Measurements from ENCODE around the gene FOXL3.
A peak's percentile ranks its signal among the peaks of the same experiment; 100 is the strongest.

FOXL3 gene

GRCh38 chr7:266851-267840 lies 22.8 kb upstream of the FOXL3 start:
- DNase-seq = no peak

- DNase-seq = no peak
Observed at GRCh38 chr7:268991-269390, 21.0 kb upstream of the FOXL3 start.

GRCh38 chr7:269721-270120 lies 20.2 kb upstream of the FOXL3 start:
- DNase-seq = no peak

- DNase-seq = no peak
Observed at GRCh38 chr7:270351-270983, 19.5 kb upstream of the FOXL3 start.

DNA sequence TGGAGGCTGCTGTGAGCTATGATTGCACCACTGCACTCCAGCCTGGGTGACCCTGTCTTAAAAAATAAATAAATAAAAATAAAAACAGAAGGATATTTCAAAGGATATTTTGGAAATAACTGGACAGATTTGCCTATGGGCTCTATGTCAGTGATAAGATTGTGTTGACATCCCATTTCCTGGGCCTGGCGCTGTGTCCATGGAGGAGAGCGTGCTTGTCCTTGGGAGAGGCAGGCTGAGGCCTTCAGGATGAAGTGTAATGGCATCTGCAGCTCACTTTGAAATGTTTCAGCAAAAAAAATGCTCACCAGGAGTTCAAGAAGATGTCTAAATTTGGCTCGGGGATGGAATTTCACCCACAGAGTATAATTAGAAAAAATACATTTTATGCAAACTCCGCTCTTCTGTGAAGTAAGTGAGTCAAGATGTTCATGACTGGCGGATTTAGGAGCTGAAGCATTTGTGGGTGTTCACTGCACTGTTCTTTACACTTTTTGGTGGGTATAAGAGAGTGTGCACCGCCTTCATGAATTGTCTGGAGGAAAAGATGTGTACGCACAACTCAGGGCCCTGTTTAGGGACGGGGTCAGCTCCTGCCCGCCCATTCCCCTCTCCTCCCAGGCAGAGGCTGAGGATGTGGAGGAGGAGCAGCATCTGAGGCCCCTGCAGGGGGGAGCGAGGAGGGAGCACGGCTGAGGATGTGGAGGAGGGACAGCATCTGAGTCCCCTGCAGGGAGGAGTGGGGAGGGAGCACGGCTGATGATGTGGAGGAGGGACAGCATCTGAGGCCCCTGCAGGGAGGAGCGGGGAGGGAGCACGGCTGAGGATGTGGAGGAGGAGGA lies 18.5 kb upstream of the FOXL3 start:
- DNase-seq = peak; percentile 63

DNA sequence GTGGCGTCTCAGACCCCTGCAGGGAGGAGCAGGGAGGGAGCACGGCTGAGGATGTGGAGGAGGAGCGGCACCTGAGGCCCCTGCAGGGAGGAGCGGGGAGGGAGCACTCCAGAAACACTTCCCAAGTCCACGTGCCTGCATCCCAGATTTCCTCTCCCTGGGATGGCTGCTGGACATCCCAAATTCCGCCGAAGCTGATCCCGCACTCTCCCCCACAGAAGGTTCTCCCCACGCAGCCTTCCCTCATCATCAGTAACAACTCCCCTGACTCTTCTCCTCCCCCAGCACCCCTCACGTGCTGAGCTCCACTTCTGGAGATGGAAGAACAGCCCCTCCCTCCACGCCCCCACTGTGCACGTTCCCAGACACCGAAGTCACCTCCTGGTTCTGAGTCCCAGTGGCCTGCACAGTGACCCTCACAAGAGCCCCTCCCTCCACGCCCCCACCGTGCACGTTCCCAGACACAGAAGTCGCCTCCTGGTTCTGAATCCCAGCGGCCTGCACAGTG lies 17.8 kb upstream of the FOXL3 start:
- DNase-seq = no peak

- DNase-seq = no peak
Observed at GRCh38 chr7:272631-273030, 17.3 kb upstream of the FOXL3 start.

DNA sequence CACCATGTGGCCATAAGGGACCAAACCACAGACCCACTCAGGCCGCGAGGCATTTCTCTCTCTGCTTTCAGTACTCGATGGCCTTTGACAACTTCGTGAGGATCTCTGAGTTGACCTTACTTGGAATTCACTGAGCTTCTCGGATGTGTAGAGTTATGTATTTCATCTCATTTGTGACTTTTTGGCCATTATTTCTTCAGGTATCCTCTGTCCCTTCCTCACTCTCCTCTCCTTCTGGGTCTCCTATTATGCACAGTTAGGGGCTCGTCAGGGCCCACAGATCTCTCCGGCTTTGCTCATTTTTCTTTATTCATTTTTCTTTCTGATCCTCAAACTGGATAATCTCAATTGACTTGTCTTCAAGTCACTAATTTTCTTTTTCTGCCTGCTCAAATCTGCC lies 16.6 kb upstream of the FOXL3 start:
- no peak for DNase-seq

GRCh38 chr7:274266-274665 lies 15.7 kb upstream of the FOXL3 start:
- no peak for DNase-seq

DNA sequence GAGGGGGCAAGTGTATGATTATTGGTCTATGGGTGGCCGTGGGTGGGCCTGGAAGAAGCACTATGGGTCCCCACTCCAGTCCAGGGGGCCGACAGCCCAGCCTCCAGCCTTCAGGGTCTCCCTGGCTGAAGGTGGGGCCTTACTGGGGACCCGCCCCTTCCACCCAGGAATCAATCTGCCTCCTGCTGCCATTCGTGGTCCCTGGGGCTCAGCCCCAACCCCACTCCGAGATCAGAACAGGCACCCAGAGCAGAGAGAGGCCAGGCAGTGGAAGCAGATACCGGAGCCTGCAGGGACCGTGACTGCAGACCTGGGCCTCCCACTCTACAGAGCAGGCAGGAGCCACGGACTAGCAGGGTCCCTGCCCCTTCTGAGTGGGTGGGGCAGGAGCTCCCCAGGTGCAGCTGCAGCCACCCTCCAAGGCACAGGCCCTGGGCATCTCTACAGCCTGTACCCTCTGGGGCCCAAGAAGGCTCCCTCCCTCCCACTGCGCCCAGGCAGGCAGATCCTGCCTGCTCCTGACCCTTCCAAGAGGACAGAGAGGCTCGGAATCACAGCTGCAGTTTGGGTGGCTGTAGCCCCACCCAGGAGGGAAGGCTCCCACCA lies 13.6 kb upstream of the FOXL3 start:
- no peak for DNase-seq

- no peak for DNase-seq
Observed at GRCh38 chr7:277228-277627, 12.7 kb upstream of the FOXL3 start.

GRCh38 chr7:278081-278480 lies 11.9 kb upstream of the FOXL3 start:
- DNase-seq = no peak

DNA sequence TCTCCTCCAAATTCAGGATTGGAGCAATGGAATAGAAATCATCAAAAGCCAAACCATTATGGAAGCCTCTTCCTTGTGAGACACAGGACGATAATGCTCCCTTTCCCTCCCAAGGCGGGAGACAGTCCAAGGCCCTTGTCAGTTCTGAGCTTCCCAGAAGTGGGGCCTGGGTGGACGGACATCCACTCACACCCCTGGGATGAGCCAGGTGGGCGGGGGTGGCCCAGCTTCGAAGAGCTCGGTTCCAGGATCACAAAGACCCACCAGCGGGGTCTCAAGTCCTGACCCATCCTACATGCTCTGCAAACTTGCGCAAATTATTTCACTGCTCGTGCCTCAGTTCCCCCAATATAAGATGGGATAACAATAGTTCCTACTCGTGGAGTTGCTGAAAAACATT lies 10.1 kb upstream of the FOXL3 start:
- no peak for DNase-seq

- no peak for DNase-seq
Observed at GRCh38 chr7:280461-280860, 9.5 kb upstream of the FOXL3 start.

GRCh38 chr7:281637-282036 lies 8.3 kb upstream of the FOXL3 start:
- DNase-seq = no peak

DNA sequence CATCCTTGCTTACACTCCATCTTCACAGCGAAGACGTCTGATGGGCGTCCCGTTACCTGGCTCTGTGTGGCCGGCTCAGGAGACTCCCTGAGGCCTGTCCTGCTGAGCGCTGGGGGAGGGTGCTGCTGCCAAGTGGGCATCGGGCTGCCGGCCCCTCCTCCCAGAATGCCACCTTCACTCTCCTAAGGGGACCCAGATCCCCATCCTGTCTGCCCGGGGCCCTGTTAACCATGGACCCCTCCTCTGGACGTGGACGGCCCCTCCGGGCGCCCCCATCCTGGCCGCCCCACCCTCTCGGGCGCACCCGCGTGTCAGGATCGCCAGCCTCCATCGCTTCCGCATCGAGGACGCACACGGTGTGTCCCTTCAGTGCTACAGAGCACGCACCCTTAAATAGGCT lies 7.3 kb upstream of the FOXL3 start:
- no peak for DNase-seq

- no peak for DNase-seq
Observed at GRCh38 chr7:284762-285722, 4.9 kb upstream of the FOXL3 start.

- DNase-seq = no peak
Observed at GRCh38 chr7:285731-286130, 4.2 kb upstream of the FOXL3 start.

DNA sequence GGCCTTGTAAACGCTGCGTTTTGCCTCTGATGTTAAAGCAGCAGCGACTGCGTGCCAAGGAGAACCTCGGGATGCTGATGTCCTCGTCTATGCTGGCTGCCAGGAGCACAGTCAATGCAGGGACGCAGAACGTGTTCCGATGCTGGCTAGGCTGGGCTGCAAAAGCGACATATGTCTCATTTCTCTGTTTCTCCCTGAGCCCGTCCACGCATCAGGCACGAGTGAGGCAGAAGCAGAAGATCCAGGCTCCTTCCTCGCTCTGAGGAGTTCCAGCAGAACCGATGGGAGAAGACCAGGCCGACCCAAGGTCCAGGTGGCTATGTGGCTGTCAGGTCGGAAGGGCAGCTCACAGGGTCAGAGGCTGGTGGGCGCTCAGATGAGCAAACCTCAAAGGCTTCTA lies 3.7 kb upstream of the FOXL3 start:
- no peak for DNase-seq

DNA sequence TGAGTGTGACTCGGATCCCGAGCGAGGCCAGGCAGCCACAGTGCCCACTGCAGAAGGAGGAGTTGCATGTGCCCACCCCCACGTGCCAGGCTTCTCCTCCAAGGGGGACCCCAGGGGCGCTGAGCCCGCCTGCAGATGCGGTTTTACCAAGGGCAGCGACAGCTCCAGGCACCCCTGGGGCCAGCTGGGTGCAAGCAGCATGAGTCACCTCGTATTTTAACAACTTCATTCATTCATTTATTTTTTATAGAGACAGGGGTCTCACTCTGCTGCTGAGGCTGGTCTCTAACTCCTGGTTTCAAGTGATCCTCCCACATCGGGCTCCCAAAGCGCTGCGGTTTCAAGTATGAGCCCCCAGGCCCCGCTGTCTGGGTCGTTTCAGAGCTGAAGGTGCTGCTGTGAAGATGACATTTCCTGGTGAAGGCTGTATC lies 1.3 kb upstream of the FOXL3 start:
- no peak for DNase-seq

DNA sequence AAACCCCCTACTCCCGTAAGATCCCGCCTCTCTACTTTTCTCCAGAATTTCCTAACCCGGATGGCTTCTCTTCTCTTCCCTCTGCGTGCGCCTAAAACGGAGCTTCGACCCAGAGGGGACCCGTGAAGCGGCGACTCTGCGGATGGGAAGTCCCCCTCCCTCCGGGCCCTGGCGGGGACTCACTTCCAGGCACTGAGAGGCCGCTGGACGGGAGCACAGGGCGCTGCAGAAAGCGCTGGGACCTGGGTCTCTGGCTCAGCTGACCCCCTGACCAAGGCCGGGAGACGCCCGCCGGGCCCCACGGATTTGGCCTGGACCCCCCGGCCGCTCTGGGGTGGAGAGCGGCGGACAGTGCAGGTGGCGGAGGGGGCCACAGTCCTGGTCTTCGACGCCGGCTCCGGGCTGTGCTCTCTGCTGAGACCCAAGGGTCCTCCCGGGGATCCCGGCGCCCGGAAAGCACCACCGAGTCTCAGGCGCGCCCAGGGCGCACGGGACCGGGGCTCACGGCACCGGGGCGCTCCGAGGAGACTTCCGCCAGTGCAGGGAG lies 688 bp upstream of the FOXL3 start:
- no peak for DNase-seq
